H9 (cell line): ENCODE measurements around the gene XPR1. TPM values are rescaled to one million over a fixed set of nuclear protein-coding genes. Genes with fewer than 3 reads are reported as not detected.

ENCODE experiments used
- DNase-seq: peaks from one replicate; pipeline ENCODE4 v3.0.0-alpha.2; 2017
- H2AFZ ChIP-seq: one replicate; pipeline ENCODE4 v1.6.1; 2013; ENCODE audit warnings: mild to moderate bottlenecking, low read length, control low read depth, moderate library complexity
- H2AK5ac ChIP-seq: 2 replicates; pipeline ENCODE4 v1.6.1; 2013; ENCODE audit warnings: low read length, control low read depth, mixed read lengths; ENCODE audit not compliant: insufficient read length
- H2BK120ac ChIP-seq: one replicate; pipeline ENCODE4 v1.6.1; 2013; ENCODE audit warnings: low read depth, mild to moderate bottlenecking, low read length, control low read depth, inconsistent platforms; ENCODE audit not compliant: poor library complexity, severe bottlenecking
- H2BK12ac ChIP-seq: 2 replicates; pipeline ENCODE4 v1.6.1; 2013; ENCODE audit warnings: low read length, control low read depth, mixed read lengths, low read depth; ENCODE audit not compliant: insufficient read length
- H2BK15ac ChIP-seq: 2 replicates; pipeline ENCODE4 v1.6.1; 2013; ENCODE audit warnings: low read depth, low read length, control low read depth
- H2BK20ac ChIP-seq: one replicate; pipeline ENCODE4 v1.6.1; 2013; ENCODE audit warnings: low read depth, mild to moderate bottlenecking, low read length, control low read depth, inconsistent platforms; ENCODE audit not compliant: poor library complexity, severe bottlenecking
- H2BK5ac ChIP-seq: 2 replicates; pipeline ENCODE4 v1.6.1; 2013; ENCODE audit warnings: low read length, control low read depth, mixed read lengths; ENCODE audit not compliant: insufficient read length
- H3K14ac ChIP-seq: 2 replicates; pipeline ENCODE4 v1.6.1; 2013; ENCODE audit warnings: low read length, control low read depth; ENCODE audit not compliant: insufficient read depth
- H3K18ac ChIP-seq: 2 replicates; pipeline ENCODE4 v1.6.1; 2013; ENCODE audit warnings: low read depth, mild to moderate bottlenecking, mixed read lengths, low read length, control low read depth; ENCODE audit not compliant: insufficient read length
- H3K23ac ChIP-seq: 2 replicates; pipeline ENCODE4 v1.6.1; 2013; ENCODE audit warnings: low read length, control low read depth, mixed read lengths, low read depth; ENCODE audit not compliant: insufficient read length
- H3K23me2 ChIP-seq: 2 replicates; pipeline ENCODE4 v1.6.1; 2013; ENCODE audit warnings: low read depth, mild to moderate bottlenecking, mixed read lengths, low read length, control low read depth; ENCODE audit not compliant: insufficient read length, poor library complexity, severe bottlenecking
- H3K27ac ChIP-seq: 2 replicates; pipeline ENCODE4 v1.5.1; 2013; ENCODE audit warnings: low read length, control low read depth, mixed read lengths, low read depth; ENCODE audit not compliant: insufficient read length
- H3K27me3 ChIP-seq: 2 replicates; pipeline ENCODE4 v1.6.1; 2013; ENCODE audit warnings: low read length, control low read depth, inconsistent platforms; ENCODE audit not compliant: insufficient read depth
- H3K4ac ChIP-seq: 2 replicates; pipeline ENCODE4 v1.6.1; 2013; ENCODE audit warnings: low read depth, mild to moderate bottlenecking, control low read depth, inconsistent platforms, low read length, moderate library complexity
- H3K4me1 ChIP-seq: 2 replicates; pipeline ENCODE4 v1.6.1; 2013; ENCODE audit warnings: low read length, control low read depth, inconsistent platforms; ENCODE audit not compliant: insufficient read depth
- H3K4me2 ChIP-seq: 2 replicates; pipeline ENCODE4 v1.6.1; 2013; ENCODE audit warnings: low read length, control low read depth, mixed read lengths; ENCODE audit not compliant: insufficient read length, insufficient read depth
- H3K56ac ChIP-seq: 2 replicates; pipeline ENCODE4 v1.6.1; 2013; ENCODE audit warnings: low read depth, mild to moderate bottlenecking, mixed read lengths, low read length, control low read depth; ENCODE audit not compliant: insufficient read length
- H3K79me1 ChIP-seq: 2 replicates; pipeline ENCODE4 v1.6.1; 2013; ENCODE audit warnings: low read depth, mild to moderate bottlenecking, moderate library complexity, low read length, control low read depth, inconsistent platforms; ENCODE audit not compliant: insufficient read depth, poor library complexity, severe bottlenecking
- H3K79me2 ChIP-seq: 2 replicates; pipeline ENCODE4 v1.6.1; 2013; ENCODE audit warnings: low read length, control low read depth, inconsistent platforms; ENCODE audit not compliant: insufficient read depth
- H3K9ac ChIP-seq: 2 replicates; pipeline ENCODE4 v1.6.1; 2013; ENCODE audit warnings: low read length, control low read depth, mixed read lengths; ENCODE audit not compliant: insufficient read length; ENCODE audit errors: extremely low read depth
- H3K9me3 ChIP-seq: one replicate; pipeline ENCODE4 v1.6.1; 2013; ENCODE audit warnings: low read depth, low read length, inconsistent platforms; ENCODE audit not compliant: control insufficient read depth
- H3T11ph ChIP-seq: one replicate; pipeline ENCODE4 v1.6.1; 2013; ENCODE audit warnings: mild to moderate bottlenecking, low read length, control low read depth, inconsistent platforms
- H4K20me1 ChIP-seq: one replicate; pipeline ENCODE4 v1.6.1; 2013; ENCODE audit not compliant: control insufficient read depth, insufficient read length, insufficient read depth
- H4K5ac ChIP-seq: 2 replicates; pipeline ENCODE4 v1.6.1; 2013; ENCODE audit warnings: low read depth, mild to moderate bottlenecking, mixed read lengths, low read length, control low read depth; ENCODE audit not compliant: insufficient read length
- H4K8ac ChIP-seq: replicated peaks from 2 replicates; pipeline ENCODE4 v1.6.1; 2013; ENCODE audit warnings: low read length, control low read depth, mixed read lengths, low read depth; ENCODE audit not compliant: insufficient read length
- H4K91ac ChIP-seq: 2 replicates; pipeline ENCODE4 v1.6.1; 2013; ENCODE audit warnings: low read depth, mild to moderate bottlenecking, moderate library complexity, mixed read lengths, low read length, control low read depth; ENCODE audit not compliant: insufficient read length
- H3K27ac Mint-ChIP-seq, 3 experiments: 2 replicates in 2 of 3; 3 replicates in 1 of 3; pipeline ENCODE4 v1.8.0; 2020 to 2021; ENCODE audit warnings: mixed read lengths in 3 of 3, mild to moderate bottlenecking in 1 of 3, moderate library complexity in 1 of 3
- H3K27me3 Mint-ChIP-seq: 2 replicates; pipeline ENCODE4 v1.8.0; 2021; ENCODE audit warnings: low read depth, mild to moderate bottlenecking, moderate library complexity, mixed read lengths
- H3K36me3 Mint-ChIP-seq, 3 experiments: 2 replicates in 2 of 3; 3 replicates in 1 of 3; pipeline ENCODE4 v1.8.0; 2020 to 2021; ENCODE audit warnings: low read depth in 3 of 3, mixed read lengths in 3 of 3; ENCODE audit not compliant: insufficient read depth in 1 of 3
- H3K4me1 Mint-ChIP-seq, 2 experiments: 2 replicates each; pipeline ENCODE4 v1.8.0; 2020; ENCODE audit warnings: mixed read lengths in 2 of 2
- H3K4me3 Mint-ChIP-seq, 2 experiments: 2 replicates in 1 of 2; 3 replicates in 1 of 2; pipeline ENCODE4 v1.8.0; 2020 to 2021; ENCODE audit warnings: mild to moderate bottlenecking in 2 of 2, mixed read lengths in 2 of 2, moderate library complexity in 1 of 2
- H3K9me3 Mint-ChIP-seq, 2 experiments: 2 replicates in 1 of 2; 3 replicates in 1 of 2; pipeline ENCODE4 v1.8.0; 2020; ENCODE audit warnings: mild to moderate bottlenecking in 2 of 2, mixed read lengths in 2 of 2, moderate library complexity in 1 of 2
- CTCF ChIP-seq: fragments of 200-600 bp; sonication (generic); conservative IDR thresholded peaks from 3 replicates; pipeline ENCODE4 v1.8.0; 2021; ENCODE audit warnings: antibody characterized with exemption, mild to moderate bottlenecking
- WGBS: extraction: QIAGEN DNeasy Blood & Tissue Kit; methylation state at CpG from one replicate; pipeline ENCODE4 v1.1.7; 2013; ENCODE audit warnings: missing lambda C conversion rate, low lambda C conversion rate, mixed read lengths; ENCODE audit not compliant: insufficient read length; ENCODE audit errors: extremely low coverage; 5-methylcytosine and 5-hydroxymethylcytosine counted together
- total RNA-seq: library from RNA; stranded (reverse); gene quantifications from 2 replicates; pipeline ENCODE4 v1.2.1, GENCODE V29; 2021

XPR1 gene
- total RNA-seq, 1 experiment from 2014 or later: 34.1 TPM

DNA sequence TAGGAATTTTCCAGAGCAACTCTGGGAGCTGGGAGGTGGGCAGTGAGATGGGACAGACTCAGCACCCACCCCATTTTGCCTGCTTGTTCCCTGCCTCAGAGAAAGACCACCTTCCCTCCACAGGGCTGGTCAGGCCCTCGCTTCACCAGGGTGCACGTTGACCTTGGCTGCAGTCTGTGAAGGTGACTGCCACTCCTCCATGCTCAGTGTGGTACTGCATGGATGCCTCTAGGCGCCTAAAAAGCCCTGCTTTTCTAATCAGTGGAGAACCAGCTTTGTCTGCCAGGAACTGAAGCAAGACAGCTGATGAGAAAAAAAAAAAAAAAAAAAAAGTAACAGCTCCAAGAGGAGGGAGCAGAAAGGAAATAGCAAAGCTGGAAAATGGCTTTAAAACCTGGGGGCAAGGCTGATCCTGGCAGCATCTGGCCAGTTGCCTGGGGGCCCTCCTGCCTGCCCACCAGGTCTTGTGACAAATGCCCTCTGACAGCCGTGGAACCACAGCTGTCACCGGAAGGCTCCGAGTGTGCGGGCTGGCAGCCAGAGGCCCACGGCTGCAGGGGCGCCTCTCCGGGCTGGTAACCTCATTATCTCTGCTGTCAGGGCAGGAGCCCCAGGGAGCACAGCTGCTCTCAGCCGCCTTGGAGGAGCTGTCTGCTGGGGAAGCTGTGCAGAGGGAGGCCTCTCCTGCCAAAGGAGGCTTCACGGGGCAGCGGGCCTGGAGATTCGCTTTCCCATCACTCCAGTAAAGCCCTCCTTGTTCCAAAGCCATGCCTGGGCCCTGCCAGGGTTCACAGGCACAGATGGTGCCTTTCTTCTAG is 294.6 kb downstream of the XPR1 start:
- peaks cover 0 to 6% (median 0%) of the 10 kb centered on the region in 3 experiments; a peak in 1 of 7 replicates for H3K36me3 Mint-ChIP-seq
- no peak overlapping the region for H3K27ac ChIP-seq
- H3K4ac ChIP-seq: no peak overlapping the region
- no peaks in the 10 kb centered on the region for H4K20me1 ChIP-seq
- no peak overlapping the region for H4K8ac ChIP-seq
- H3K14ac ChIP-seq: no peak overlapping the region
- H3K18ac ChIP-seq: peak overlapping the region; percentile 77
- H3K23me2 ChIP-seq: peaks cover 6% of the 10 kb centered on the region
- H2BK120ac ChIP-seq: no peak overlapping the region
- H3K79me2 ChIP-seq: no peaks in the 10 kb centered on the region
- H3T11ph ChIP-seq: no peak overlapping the region
- no peak overlapping the region for H3K56ac ChIP-seq
- no peak overlapping the region for H4K91ac ChIP-seq
- H3K27me3 Mint-ChIP-seq: peaks cover 2% of the 10 kb centered on the region; the same call in 1 of the 2 replicates
- H3K9ac ChIP-seq: no peak overlapping the region
- no peak overlapping the region for H3K4me2 ChIP-seq
- no peaks in the 10 kb centered on the region for H3K9me3 Mint-ChIP-seq
- no peak overlapping the region for H4K5ac ChIP-seq
- no peaks in the 10 kb centered on the region for H3K27me3 ChIP-seq
- H3K4me3 Mint-ChIP-seq: no peak overlapping the region; a peak in 1 of 5 replicates
- H3K27ac Mint-ChIP-seq: peak overlapping the region; percentile 44 to 86 (median 57); a peak in 2 of 7 replicates
- H2BK12ac ChIP-seq: no peak overlapping the region
- no peak overlapping the region for H2BK5ac ChIP-seq
- no peak overlapping the region for H2AFZ ChIP-seq
- no CpG with 5 or more reads among the region's 14 CpGs for WGBS
- peaks cover 27% of the 10 kb centered on the region; the same call in 1 of the 2 replicates for H3K4me1 ChIP-seq
- H3K79me1 ChIP-seq: no peaks in the 10 kb centered on the region
- H2AK5ac ChIP-seq: no peak overlapping the region
- H2BK15ac ChIP-seq: no peak overlapping the region
- no peak overlapping the region for H3K23ac ChIP-seq
- DNase-seq: no peak
- H3K9me3 ChIP-seq: no peaks in the 10 kb centered on the region
- peaks cover 62 to 69% of the 10 kb centered on the region in 2 experiments for H3K4me1 Mint-ChIP-seq
- H2BK20ac ChIP-seq: no peak overlapping the region
- no peak for TF ChIP-seq CTCF
